ENCODE data around the gene TEKTIP1. TPM values are rescaled to one million over a fixed set of nuclear protein-coding genes. Genes with fewer than 3 reads are reported as not detected.

The TEKTIP1 gene
- total and polyA plus RNA-seq, 2 donors (not counting 1 experiment from before 2014, with no cell fraction given) = 6.3 to 17.3 TPM

DNA sequence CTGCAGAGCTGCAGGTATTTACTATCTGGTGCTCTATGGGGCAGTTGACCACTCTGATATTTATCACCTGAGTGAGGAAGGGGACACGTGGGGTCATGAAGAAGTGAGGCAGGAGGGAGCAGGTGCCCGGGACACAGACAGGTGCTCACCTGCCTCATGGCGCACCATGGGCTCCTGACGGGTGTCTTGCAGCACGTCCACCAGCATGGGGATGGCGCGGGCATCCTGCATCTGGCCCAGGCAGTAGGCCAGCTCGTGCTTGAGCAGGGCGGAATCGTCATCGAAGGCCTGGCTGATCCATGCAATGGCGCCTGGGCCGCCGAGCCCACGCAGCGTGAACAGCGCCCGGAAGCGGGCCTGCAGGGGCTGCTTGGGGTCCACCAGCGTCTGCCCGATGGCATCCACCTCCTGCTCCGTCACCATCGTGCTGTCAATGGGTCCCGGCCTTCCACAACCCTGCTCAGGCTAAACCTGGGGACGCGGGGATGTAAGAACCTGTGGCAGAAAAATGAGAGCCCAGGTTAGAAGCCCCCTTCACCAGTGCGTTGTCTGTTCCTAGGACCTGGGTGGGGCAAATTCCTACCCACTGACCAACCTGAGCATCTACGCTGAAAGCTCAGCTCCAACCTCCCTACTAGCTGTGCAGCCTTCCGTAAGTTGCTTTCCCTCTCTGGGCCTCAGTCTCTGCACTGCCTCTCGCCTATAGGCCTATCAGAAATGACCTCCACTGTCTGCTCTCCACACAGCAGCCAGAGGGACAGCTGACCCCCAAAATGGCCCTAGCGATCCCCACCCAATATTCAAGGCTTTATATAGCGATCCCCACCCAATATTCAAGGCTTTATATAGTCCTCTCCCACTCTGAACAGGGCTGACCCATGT lies 42.3 kb upstream of the TEKTIP1 start:
- ChIA-PET POLR2A (no interaction called here), CTCF (no interaction called here)
- intact Hi-C loops (cut with micrococcal nuclease) = no loop called here
- H3K27me3 ChIP-seq (replicated peaks in 1 of 4; ENCODE audit: control extremely low read depth in 1 of 4, control insufficient read depth in 3 of 4, insufficient read depth in 4 of 4, low read length in 3 of 4) = no peaks in the 10 kb centered on the region
- Mint-ChIP-seq H3K4me3 (no peak overlapping the region), H3K4me1 (peaks cover 18% of the 10 kb centered on the region), H3K27me3 (no peaks in the 10 kb centered on the region), H3K9me3 (ENCODE audit: insufficient read depth) (no peaks in the 10 kb centered on the region), H3K27ac (no peak overlapping the region)
- no peak overlapping the region for H3K4me2 ChIP-seq (replicated peaks; ENCODE audit: low read depth, low read length, poor library complexity, severe bottlenecking)
- 96% methylated on average over 31 of the region's 32 CpGs for WGBS (ENCODE audit: insufficient coverage)
- peaks cover 0 to 31% of the 10 kb centered on the region in 2 experiments for H3K36me3 ChIP-seq (replicated peaks in 1 of 2; ENCODE audit: control extremely low read depth in 1 of 2, control insufficient read depth in 1 of 2, extremely low read depth in 1 of 2, insufficient read depth in 2 of 2, low read length in 1 of 2)
- H2AFZ ChIP-seq (ENCODE audit: insufficient read depth, low read depth, low read length, poor library complexity, severe bottlenecking) = no peak overlapping the region
- peaks cover 10 to 15% of the 10 kb centered on the region in 2 donors for H3K4me1 ChIP-seq (ENCODE audit: control insufficient read depth in 2 of 2, insufficient read depth in 2 of 2, low read length in 2 of 2)
- H4K20me1 ChIP-seq (ENCODE audit: control insufficient read depth, insufficient read depth, low read length, poor library complexity, severe bottlenecking) = no peaks in the 10 kb centered on the region
- DNase-seq = no peak
- no peak overlapping the region for H3K4me3 ChIP-seq (ENCODE audit: control extremely low read depth in 1 of 5, extremely low read depth in 1 of 5, insufficient read depth in 1 of 5, low read depth in 2 of 5, low read length in 4 of 5)
- no peaks in the 10 kb centered on the region for H3K9me3 ChIP-seq (ENCODE audit: control extremely low read depth in 1 of 3, control insufficient read depth in 2 of 3, insufficient read depth in 1 of 3, low read length in 2 of 3)
- no peak overlapping the region for H3K9ac ChIP-seq (ENCODE audit: low read length)
- H3K27ac ChIP-seq (ENCODE audit: low read length in 2 of 2) = no peak overlapping the region
- TF ChIP-seq, protein P1, sequence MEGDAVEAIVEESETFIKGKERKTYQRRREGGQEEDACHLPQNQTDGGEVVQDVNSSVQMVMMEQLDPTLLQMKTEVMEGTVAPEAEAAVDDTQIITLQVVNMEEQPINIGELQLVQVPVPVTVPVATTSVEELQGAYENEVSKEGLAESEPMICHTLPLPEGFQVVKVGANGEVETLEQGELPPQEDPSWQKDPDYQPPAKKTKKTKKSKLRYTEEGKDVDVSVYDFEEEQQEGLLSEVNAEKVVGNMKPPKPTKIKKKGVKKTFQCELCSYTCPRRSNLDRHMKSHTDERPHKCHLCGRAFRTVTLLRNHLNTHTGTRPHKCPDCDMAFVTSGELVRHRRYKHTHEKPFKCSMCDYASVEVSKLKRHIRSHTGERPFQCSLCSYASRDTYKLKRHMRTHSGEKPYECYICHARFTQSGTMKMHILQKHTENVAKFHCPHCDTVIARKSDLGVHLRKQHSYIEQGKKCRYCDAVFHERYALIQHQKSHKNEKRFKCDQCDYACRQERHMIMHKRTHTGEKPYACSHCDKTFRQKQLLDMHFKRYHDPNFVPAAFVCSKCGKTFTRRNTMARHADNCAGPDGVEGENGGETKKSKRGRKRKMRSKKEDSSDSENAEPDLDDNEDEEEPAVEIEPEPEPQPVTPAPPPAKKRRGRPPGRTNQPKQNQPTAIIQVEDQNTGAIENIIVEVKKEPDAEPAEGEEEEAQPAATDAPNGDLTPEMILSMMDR (IDR thresholded peaks at IDR 0.05) = no peak
- no peak for TF ChIP-seq EZH2 (IDR thresholded peaks at IDR 0.05; ENCODE audit: borderline replicate concordance, insufficient read depth, low read depth, low read length, poor library complexity, severe bottlenecking)
- no peak for ATAC-seq (ENCODE audit: low read depth)
- H3K79me2 ChIP-seq (ENCODE audit: control insufficient read depth, insufficient read depth, low read length) = peaks cover 36% of the 10 kb centered on the region

Data from B cell (primary cell).